SJCRH30 (cell line): ENCODE measurements around the gene TNPO1. TPM values are rescaled to one million over a fixed set of nuclear protein-coding genes. Genes with fewer than 3 reads are reported as not detected.
A peak's percentile ranks its signal among the peaks of the same experiment; 100 is the strongest.

Experiments used
- DNase-seq, 2 experiments: peaks; one replicate each; pipeline ENCODE4 v3.0.0-alpha.2; 2015 to 2020
- H3K27ac ChIP-seq: fragments of 250-450 bp; sonication (Bioruptor Pico); 2 replicates; pipeline ENCODE4 v1.5.1; 2020; ENCODE audit warnings: mild to moderate bottlenecking, moderate library complexity
- H3K27me3 ChIP-seq: fragments of 250-450 bp; sonication (Bioruptor Pico); 2 replicates; pipeline ENCODE4 v1.5.1; 2020; ENCODE audit warnings: mild to moderate bottlenecking, moderate library complexity
- H3K36me3 ChIP-seq: fragments of 250-450 bp; sonication (Bioruptor Pico); 2 replicates; pipeline ENCODE4 v1.5.1; 2020; ENCODE audit warnings: mild to moderate bottlenecking, moderate library complexity
- H3K4me1 ChIP-seq: fragments of 250-450 bp; sonication (Bioruptor Pico); 2 replicates; pipeline ENCODE4 v1.5.1; 2020; ENCODE audit warnings: mild to moderate bottlenecking, moderate library complexity
- H3K4me3 ChIP-seq: fragments of 250-450 bp; sonication (Bioruptor Pico); 2 replicates; pipeline ENCODE4 v1.5.1; 2020; ENCODE audit warnings: mild to moderate bottlenecking, moderate library complexity
- H3K9me3 ChIP-seq: fragments of 250-450 bp; sonication (Bioruptor Pico); replicated peaks from 2 replicates; pipeline ENCODE4 v1.5.1; 2020; ENCODE audit warnings: mild to moderate bottlenecking, moderate library complexity
- total RNA-seq: library from RNA; depleted of rRNA; stranded (reverse); fragments of >200 nt; shearing (Covaris generic); gene quantifications from 2 replicates; pipeline ENCODE4 v1.2.3, GENCODE V29; 2014

The TNPO1 gene
- total RNA-seq, 1 experiment from 2014 or later: 209 TPM

DNA sequence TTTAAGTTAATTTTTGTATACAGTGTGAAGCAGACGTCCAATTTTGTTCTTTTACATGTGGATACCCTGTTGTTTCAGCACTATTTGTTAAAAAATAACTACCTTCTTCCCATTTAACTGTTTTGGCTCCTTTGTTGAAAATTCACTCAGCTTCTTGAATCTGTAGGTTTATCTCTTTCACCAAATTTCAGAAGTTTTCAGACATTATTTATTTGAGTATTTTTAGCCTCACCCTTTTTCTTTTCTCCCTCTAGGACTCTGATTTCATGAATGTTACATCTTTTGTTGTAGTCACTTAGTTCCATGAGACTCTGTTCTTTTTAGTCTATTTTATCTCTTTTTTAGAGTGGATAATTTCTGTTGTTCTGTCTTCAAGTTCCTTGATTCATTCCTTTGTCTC, 4.6 kb upstream of the TNPO1 start:
- Histone ChIP-seq H3K27ac (no peak overlapping the region), H3K36me3 (no peaks in the 10 kb centered on the region), H3K4me3 (no peak overlapping the region), H3K27me3 (no peaks in the 10 kb centered on the region), H3K9me3 (no peaks in the 10 kb centered on the region), H3K4me1 (no peaks in the 10 kb centered on the region; the same call in 1 of the 2 replicates)
- no peak for DNase-seq

DNA sequence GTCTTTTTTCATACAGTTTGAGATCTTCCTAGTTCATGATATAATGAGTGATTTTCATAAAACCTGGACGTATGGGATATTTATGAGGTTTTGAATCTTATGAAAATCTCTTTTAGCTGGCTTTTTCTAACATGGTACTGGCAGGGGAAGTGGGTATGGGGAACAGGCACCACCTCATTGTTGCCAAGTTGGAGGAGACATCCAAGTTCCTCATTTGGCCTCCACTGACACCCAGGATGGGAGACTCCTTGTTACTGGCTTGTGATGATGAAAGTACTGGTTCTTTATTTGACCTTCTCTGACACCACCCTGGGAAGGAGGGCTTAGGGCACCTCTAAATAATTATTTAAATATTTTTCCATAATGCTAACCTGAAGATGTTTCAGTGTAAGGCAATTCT, 4.0 kb upstream of the TNPO1 start:
- no peak overlapping the region for H3K27ac ChIP-seq

DNA sequence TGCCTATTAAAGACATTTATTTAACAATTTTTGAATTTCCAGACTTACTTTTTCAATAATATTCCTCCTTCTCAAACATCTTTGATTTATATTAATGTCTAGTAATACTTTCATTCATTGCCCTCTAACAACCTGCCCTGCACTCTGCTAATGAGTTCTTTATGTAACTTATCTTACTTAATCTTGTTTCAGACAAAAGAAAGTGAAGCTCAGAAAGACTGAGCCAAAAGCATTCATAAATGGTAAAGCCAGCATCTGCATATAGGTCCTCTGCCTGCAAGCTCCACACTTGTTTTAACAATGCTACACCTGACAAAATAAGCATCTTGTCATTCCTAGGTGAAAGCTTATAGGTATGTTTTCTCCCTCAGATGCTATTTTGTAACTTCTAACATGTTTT, 2.4 kb upstream of the TNPO1 start:
- Histone ChIP-seq H3K27me3 (no peaks in the 10 kb centered on the region), H3K36me3 (no peaks in the 10 kb centered on the region), H3K4me3 (no peak overlapping the region), H3K27ac (no peak overlapping the region), H3K9me3 (no peaks in the 10 kb centered on the region), H3K4me1 (peaks cover 10% of the 10 kb centered on the region)
- no peak for DNase-seq

More for the DNA sequence above, 4.0 kb upstream of the TNPO1 start:
- H3K27me3 ChIP-seq: no peaks in the 10 kb centered on the region
- no peak for DNase-seq
- H3K4me1 ChIP-seq: no peaks in the 10 kb centered on the region; the same call in 1 of the 2 replicates
- H3K4me3 ChIP-seq: no peak overlapping the region
- H3K36me3 ChIP-seq: no peaks in the 10 kb centered on the region
- no peaks in the 10 kb centered on the region for H3K9me3 ChIP-seq

DNA sequence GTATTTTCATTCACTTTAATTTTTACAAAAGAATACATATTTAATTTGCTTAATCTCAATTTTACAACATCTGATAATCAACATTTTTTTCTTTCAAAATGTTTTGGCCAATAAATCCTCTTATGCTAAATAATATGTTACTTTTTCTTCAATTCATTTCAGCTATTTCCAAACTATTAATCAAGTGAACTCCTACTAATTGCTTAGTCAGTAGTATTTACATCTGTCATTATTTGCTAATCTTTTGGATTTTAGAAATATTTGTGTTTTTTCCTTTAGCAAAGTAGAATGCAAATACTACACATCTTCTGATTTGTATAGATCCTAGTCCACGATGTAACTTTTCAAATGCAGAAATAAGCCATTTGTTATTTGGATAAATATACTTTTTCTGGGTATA, 1.6 kb upstream of the TNPO1 start:
- Histone ChIP-seq H3K36me3 (no peaks in the 10 kb centered on the region), H3K27ac (no peak overlapping the region; the same call in 1 of the 2 replicates), H3K4me1 (peaks cover 12% of the 10 kb centered on the region), H3K9me3 (no peaks in the 10 kb centered on the region), H3K4me3 (peak overlapping the region; percentile 86), H3K27me3 (no peaks in the 10 kb centered on the region)
- no peak for DNase-seq

DNA sequence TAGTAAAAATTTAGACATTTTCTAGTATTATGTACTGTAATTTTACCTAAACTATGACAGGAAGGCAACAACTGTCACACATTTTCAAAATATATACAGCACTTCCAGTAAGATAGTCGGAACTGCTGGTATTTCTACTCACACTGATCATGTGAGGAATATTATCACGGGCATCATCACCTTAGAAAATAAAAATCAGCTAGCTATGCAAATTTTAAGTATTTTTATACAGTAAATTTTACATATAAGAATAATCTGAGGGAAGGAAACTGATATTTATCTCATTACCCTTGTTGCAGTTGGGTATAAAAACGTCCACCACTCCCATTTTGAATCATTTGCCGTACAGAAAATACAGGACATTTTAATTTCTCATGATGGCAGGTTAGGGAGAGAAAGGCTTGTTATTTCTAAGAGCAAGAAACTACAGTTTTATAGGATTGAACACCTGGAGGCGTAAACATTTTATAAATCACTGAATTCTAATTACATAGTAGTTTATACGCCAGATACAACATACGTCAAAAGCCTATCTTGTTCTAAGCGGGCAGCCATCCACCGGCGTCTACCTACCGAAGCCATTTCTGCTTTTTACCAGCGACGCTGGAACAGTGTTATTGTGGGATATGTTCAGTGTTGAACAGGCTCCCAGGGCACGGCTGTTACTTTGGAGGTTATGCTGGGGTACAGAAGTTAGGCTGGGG, 729 bp upstream of the TNPO1 start:
- no peak for DNase-seq
- peak overlapping the region; percentile 98 for H3K27ac ChIP-seq
- H3K27me3 ChIP-seq: no peaks in the 10 kb centered on the region
- peaks cover 12% of the 10 kb centered on the region for H3K4me1 ChIP-seq
- peaks cover 3% of the 10 kb centered on the region; the same call in 1 of the 2 replicates for H3K36me3 ChIP-seq
- H3K4me3 ChIP-seq: peak overlapping the region; percentile 86
- H3K9me3 ChIP-seq: no peaks in the 10 kb centered on the region

DNA sequence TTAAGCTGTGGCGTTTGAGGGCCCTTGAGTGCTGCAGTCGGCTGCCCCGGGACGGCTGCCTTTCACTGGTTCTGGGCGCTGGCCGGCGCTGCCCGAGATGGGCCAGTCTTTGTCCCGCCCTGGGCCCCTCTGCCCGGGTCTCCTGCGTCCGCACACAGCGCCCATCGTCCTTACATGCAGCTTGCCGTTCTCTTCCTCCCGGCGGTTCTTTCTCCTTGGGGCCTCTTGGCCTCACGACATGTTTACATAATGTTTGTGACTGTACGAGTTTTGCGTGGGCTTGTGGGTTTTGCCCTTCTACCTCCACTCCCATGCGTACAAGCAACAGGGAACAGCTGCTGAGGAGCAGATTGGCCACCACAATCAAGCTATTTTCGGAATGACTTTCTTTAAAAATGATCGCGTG, 618 bp downstream of the TNPO1 start:
- Histone ChIP-seq H3K4me3 (peak overlapping the region; percentile 86), H3K9me3 (no peaks in the 10 kb centered on the region), H3K36me3 (peaks cover 4% of the 10 kb centered on the region; the same call in 1 of the 2 replicates), H3K27me3 (no peaks in the 10 kb centered on the region), H3K4me1 (peaks cover 20% of the 10 kb centered on the region), H3K27ac (peak overlapping the region; percentile 98)
- DNase-seq: peak; percentile 62 to 73

DNA sequence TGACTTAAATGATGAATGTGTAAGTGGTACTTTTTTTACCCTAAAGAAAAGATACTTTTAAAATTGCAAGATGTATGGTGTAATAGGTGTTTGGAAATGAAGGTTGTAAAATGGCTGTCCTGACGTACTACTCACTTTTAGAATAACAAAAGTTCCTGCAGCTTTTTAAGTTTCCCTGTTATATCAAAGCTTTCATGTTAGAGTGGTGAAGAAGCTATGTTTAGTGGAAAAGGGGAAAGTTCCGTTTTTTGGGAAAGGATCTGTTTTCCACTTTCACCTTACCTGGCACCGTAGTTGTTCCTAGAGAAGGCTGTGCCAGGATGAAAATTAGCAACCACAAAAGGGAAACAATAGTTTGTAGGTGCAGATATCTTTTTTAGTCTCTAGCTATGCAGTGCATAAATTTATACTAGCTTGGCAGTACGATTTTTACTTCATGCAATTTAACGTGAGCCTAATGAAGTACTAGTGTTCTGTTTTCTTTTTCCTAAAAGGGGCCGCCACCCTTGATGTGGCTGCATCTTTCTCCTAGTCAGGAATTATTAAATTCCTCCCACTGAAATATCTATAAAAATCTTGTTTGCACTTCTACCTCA, 1.3 kb downstream of the TNPO1 start:
- no peak for DNase-seq

DNA sequence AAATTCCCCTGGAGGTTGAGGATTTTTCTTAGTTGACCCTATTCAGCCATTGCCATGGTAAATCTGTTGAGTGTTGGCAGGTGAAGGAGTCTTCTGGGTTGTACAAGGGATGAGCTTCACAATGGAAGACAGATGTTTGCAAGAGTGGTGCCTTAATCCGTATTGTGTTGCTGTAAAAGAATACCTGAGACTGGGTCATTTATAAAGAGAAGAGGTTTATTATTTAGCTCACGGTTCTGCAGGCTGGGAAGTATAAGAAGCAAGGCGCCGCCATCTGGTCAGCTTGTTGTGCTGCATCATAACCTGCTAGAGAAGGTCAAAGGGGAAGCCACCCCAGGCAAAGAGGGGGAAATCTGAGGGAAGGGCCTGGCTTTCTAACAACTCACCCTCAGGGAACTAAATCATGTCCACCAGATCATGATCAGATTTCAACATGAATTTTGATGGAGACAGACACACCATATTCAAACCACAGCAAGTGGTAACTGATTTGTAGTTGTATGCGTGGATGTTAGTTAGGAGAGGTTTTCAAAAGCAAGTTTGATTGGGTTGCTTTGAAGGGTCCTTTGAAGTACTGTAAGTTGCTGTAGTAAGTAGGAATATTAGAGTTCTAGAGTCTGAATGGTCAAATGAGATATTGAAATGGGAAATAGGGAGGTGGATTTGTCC, 2.5 kb downstream of the TNPO1 start:
- Histone ChIP-seq H3K36me3 (peaks cover 4% of the 10 kb centered on the region; the same call in 1 of the 2 replicates), H3K4me3 (no peak overlapping the region), H3K4me1 (peaks cover 21% of the 10 kb centered on the region), H3K27ac (no peak overlapping the region), H3K27me3 (no peaks in the 10 kb centered on the region), H3K9me3 (no peaks in the 10 kb centered on the region)
- DNase-seq: peak; percentile 57 to 76

More for the DNA sequence above, 1.3 kb downstream of the TNPO1 start:
- peak overlapping the region; percentile 86 for H3K4me3 ChIP-seq
- H3K27ac ChIP-seq: peak overlapping the region; percentile 98
- H3K4me1 ChIP-seq: peaks cover 21% of the 10 kb centered on the region
- peaks cover 4% of the 10 kb centered on the region; the same call in 1 of the 2 replicates for H3K36me3 ChIP-seq
- no peaks in the 10 kb centered on the region for H3K27me3 ChIP-seq
- no peaks in the 10 kb centered on the region for H3K9me3 ChIP-seq

DNA sequence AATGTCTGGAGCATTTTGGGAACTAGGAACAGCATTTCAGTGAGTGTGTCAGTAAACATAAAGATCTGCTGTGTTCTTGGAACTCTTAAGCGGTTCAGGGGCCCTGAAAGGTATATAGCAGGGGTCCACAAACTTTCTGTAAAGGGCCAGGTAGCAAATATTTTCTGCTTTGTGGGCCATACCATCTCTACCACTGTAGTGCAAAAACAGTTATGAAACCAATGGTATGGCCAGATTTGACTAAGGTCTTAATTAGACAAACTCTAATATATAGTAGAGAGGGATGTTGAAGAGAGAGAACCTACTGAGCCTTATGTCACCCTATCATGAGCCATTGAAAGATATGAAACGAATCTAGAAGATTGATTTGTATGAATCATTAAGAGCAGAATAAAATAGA, 5.3 kb downstream of the TNPO1 start:
- DNase-seq: no peak
- no peak overlapping the region for H3K4me3 ChIP-seq
- H3K9me3 ChIP-seq: no peaks in the 10 kb centered on the region
- no peaks in the 10 kb centered on the region for H3K27me3 ChIP-seq
- H3K4me1 ChIP-seq: peaks cover 21% of the 10 kb centered on the region
- H3K36me3 ChIP-seq: peaks cover 8% of the 10 kb centered on the region; the same call in 1 of the 2 replicates
- no peak overlapping the region for H3K27ac ChIP-seq

DNA sequence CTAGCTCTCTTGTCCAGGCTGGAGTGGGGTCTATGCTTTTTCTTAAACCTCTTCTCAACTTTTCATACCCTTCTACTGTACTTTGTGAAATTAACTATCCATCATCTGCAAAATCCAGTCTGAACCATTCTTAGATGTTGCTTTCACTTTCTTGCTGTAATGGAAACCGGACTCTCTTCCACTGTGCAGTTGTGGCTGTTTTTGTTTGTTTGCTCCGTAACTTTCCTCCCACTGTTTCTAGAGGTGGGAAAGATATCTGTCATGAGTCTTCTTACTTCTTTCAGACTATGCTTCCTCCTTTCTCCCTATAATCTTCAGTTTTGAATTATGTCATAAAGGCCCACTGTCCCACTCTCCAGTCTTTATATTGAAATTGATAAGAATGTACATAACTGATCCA, 6.5 kb downstream of the TNPO1 start:
- Histone ChIP-seq H3K4me3 (no peak overlapping the region), H3K27ac (no peak overlapping the region), H3K36me3 (peaks cover 8% of the 10 kb centered on the region), H3K9me3 (no peaks in the 10 kb centered on the region), H3K4me1 (peaks cover 21% of the 10 kb centered on the region), H3K27me3 (no peaks in the 10 kb centered on the region)
- no peak for DNase-seq

DNA sequence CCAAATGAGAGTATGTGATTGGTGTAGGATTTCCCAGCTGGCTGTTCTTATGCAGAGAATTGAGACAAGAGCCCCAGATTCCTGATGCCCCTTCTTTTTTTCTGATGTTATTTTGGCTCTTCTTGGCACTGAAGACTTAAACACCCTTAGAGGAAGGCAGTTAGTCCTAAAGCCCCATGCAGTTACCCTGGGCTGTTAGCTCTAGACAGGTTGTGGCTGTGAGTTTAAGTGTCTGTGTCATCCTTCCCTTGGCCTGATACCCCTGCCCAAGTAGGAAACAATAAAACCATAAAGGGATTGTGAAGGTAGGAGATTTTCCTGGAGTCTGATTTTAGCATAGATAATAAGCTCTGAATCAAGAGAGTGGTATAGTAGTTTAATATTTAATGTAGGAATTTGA, 13.2 kb downstream of the TNPO1 start:
- H3K27me3 ChIP-seq: no peaks in the 10 kb centered on the region
- H3K36me3 ChIP-seq: peaks cover 6% of the 10 kb centered on the region
- H3K4me1 ChIP-seq: no peaks in the 10 kb centered on the region
- H3K9me3 ChIP-seq: no peaks in the 10 kb centered on the region
- DNase-seq: no peak
- H3K27ac ChIP-seq: no peak overlapping the region
- H3K4me3 ChIP-seq: no peak overlapping the region

DNA sequence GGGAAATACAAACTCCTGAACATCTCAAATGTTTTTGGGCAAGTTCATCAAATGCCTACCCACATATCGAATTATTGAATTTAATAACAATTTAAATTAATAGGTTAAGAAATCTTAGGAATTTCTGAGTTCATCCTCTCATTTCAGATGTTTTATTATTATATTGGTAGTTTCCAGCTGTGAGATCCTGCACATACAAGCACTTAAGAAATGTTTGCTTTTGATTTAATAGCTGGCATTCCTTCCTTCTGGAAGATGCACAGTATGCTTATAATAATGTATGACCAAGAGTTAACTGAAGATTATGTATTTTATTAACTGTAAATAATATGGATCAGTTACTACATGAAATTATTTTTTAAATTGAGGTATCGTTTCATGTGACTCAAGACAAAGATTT, 13.9 kb downstream of the TNPO1 start:
- no peak overlapping the region for H3K27ac ChIP-seq

DNA sequence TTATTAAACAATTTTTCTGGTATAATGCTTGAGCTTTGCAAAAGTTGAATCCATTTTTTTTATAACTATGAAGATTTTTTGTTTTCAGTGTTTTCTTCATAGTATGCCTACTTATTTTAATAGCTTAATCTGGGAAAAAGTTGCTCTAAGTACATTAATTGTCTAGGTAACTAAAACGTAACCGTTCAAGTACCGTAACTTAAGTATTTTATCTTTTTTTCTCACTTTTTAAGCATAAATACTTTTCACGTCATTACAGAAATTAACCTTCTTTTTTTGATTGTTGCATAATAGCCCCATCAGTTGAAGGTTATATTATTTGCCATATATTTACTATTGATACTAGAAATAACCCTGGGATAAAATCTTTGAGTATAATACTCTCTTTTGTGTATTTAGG, 15.2 kb downstream of the TNPO1 start:
- no peaks in the 10 kb centered on the region for H3K9me3 ChIP-seq
- no peak for DNase-seq
- no peak overlapping the region for H3K27ac ChIP-seq
- H3K36me3 ChIP-seq: peaks cover 2% of the 10 kb centered on the region; the same call in 1 of the 2 replicates
- no peaks in the 10 kb centered on the region for H3K27me3 ChIP-seq
- no peaks in the 10 kb centered on the region for H3K4me1 ChIP-seq
- H3K4me3 ChIP-seq: no peak overlapping the region

More for the DNA sequence above, 13.9 kb downstream of the TNPO1 start:
- no peak for DNase-seq
- no peaks in the 10 kb centered on the region for H3K27me3 ChIP-seq
- no peaks in the 10 kb centered on the region for H3K4me1 ChIP-seq
- no peaks in the 10 kb centered on the region for H3K9me3 ChIP-seq
- H3K4me3 ChIP-seq: no peak overlapping the region
- peaks cover 6% of the 10 kb centered on the region; the same call in 1 of the 2 replicates for H3K36me3 ChIP-seq

DNA sequence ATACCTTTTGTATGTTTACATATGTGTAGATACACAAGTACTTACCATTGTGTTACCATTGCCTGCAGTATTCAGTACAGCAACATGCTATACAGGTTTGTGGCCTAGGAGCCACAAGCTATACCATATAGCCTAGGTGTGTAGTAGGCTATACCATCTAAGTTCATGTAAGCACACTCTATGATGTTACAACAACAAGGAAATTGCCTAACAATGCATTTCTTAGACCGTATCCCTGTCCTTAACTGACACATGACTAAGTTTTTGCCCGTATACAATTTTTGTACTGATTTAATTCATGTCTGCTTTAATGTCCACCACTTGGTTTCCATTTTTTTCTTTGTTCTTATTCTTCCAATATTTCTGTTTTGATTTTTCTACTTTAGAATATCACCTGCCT, 18.5 kb downstream of the TNPO1 start:
- H3K9me3 ChIP-seq: no peaks in the 10 kb centered on the region
- H3K27me3 ChIP-seq: no peaks in the 10 kb centered on the region
- H3K4me3 ChIP-seq: no peak overlapping the region
- no peak overlapping the region for H3K27ac ChIP-seq
- H3K4me1 ChIP-seq: no peaks in the 10 kb centered on the region
- DNase-seq: no peak
- H3K36me3 ChIP-seq: no peaks in the 10 kb centered on the region

DNA sequence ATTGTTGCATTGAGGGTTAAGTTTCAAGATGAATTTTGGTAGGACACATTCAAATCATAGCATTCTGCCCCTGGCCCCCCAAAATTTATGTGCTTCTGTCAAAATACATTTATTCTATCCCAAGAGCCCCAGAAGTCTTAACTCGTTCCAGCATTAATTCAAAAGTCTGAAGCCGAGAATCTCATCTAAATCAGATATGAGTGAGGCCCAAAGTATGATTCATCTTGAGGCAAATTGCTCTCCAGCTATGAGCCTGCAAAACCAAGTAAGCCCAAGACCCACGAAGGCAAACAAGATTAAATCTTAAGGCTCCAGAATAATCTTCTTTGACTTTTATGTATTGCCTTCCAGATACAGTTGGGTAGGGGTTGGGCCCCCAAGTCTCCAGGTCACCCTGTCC, 19.2 kb downstream of the TNPO1 start:
- Histone ChIP-seq H3K27ac (no peak overlapping the region), H3K4me3 (no peak overlapping the region), H3K36me3 (no peaks in the 10 kb centered on the region), H3K27me3 (no peaks in the 10 kb centered on the region), H3K9me3 (no peaks in the 10 kb centered on the region), H3K4me1 (no peaks in the 10 kb centered on the region)
- no peak for DNase-seq
